SH-SY5Y (cell line): Measurements from ENCODE around the gene RAD51B.

Experiments used
- GATA2 ChIP-seq: IDR thresholded peaks from 2 replicates; pipeline ENCODE4 v1.6.1; 2011; ENCODE audit warnings: mild to moderate bottlenecking, low read depth, low read length
- GATA3 ChIP-seq: IDR thresholded peaks from 2 replicates; pipeline ENCODE4 v1.6.1; 2011; ENCODE audit warnings: low read depth, mild to moderate bottlenecking, low read length, moderate library complexity

GRCh38 chr14:68365228-68365627, 545.6 kb downstream of the RAD51B start:
- TF ChIP-seq GATA2 = no peak
- TF ChIP-seq GATA3 = no peak
